Adrenal gland (tissue), 12 donors: Measurements from ENCODE around the gene SPAAR. TPM values are rescaled to one million over a fixed set of nuclear protein-coding genes. Genes with fewer than 3 reads are reported as not detected.
A peak's percentile ranks its signal among the peaks of the same experiment; 100 is the strongest.

Experiments
- DNase-seq, 7 donors: peaks; one replicate each; pipeline ENCODE4 v3.0.0-alpha.2; 2019 to 2020
- H3K27ac ChIP-seq, 5 donors: fragments of 200-600 bp; sonication (generic) in 4 of 5; 1 replicate in 3 of 5; 2 replicates in 2 of 5; pipeline versions ENCODE4 v1.5.1 to v1.8.0; 2016 to 2020; ENCODE audit warnings: mild to moderate bottlenecking in 1 of 5
- H3K27me3 ChIP-seq: fragments of 200-600 bp; 2 replicates; pipeline ENCODE4 v1.8.0; 2021
- H3K36me3 ChIP-seq, 2 donors: fragments of 200-600 bp; replicated peaks in 1 of 2; 1 replicate in 1 of 2; 2 replicates in 1 of 2; pipeline versions ENCODE4 v1.5.1 to v1.8.0; 2018 to 2022
- H3K4me1 ChIP-seq, 2 donors: fragments of 200-600 bp; replicated peaks in 1 of 2; 1 replicate in 1 of 2; 2 replicates in 1 of 2; pipeline versions ENCODE4 v1.5.1 to v1.8.0; 2018 to 2021
- H3K4me3 ChIP-seq, 4 donors: fragments of 200-600 bp; sonication (generic) in 3 of 4; one replicate each; pipeline ENCODE4 v1.5.1; 2016 to 2018
- H3K9me3 ChIP-seq, 3 donors: fragments of 200-600 bp; sonication (generic) in 1 of 3; replicated peaks in 1 of 3; 1 replicate in 2 of 3; 2 replicates in 1 of 3; pipeline versions ENCODE4 v1.5.1 to v1.8.0; 2016 to 2021
- CTCF ChIP-seq, 6 experiments: fragments of 450-650 bp in 4 of 6; fragments of 200-600 bp in 2 of 6; sonication (generic) in 1 of 6; IDR thresholded peaks; 1 replicate in 5 of 6; 2 replicates in 1 of 6; pipeline versions ENCODE4 v1.5.1 to v1.8.0; 2016 to 2021; ENCODE audit warnings: antibody characterized with exemption in 6 of 6, mild to moderate bottlenecking in 2 of 6, moderate library complexity in 1 of 6
- POLR2A ChIP-seq, 2 donors: fragments of 450-650 bp; IDR thresholded peaks; one replicate each; pipeline ENCODE4 v1.6.1; 2017; ENCODE audit warnings: antibody characterized with exemption in 2 of 2, mild to moderate bottlenecking in 2 of 2, moderate library complexity in 1 of 2
- WGBS, 4 donors: extraction: QIAGEN DNeasy Blood & Tissue Kit in 2 of 4; methylation state at CpG; one replicate each; pipeline versions ENCODE4 v1.1.5 to v1.1.7; 2013 to 2017; 5-methylcytosine and 5-hydroxymethylcytosine counted together
- intact Hi-C, 2 donors: fragments of 100-400 bp; cut with DNase I; formaldehyde crosslinking; loops; one replicate each; pipeline versions ENCODE4 v1.14.1 to v1.15.0; 2022 to 2023
- polyA plus RNA-seq, 3 donors: library from polyadenylated mRNA; stranded (reverse); fragments of 200-250 nt in 2 of 3; fragments of 350-450 nt in 1 of 3; fragmentation: Illumina TruSeq in 1 of 3; extraction: RNeasy Lipid Tissue Mini Kit (QIAGEN cat#74804) in 1 of 3; gene quantifications; one replicate each; pipeline ENCODE4 v1.2.3, GENCODE V29; 2013 to 2014
- total RNA-seq, 9 donors: library from RNA; depleted of rRNA in 4 of 9; stranded (reverse); fragments of >200 nt in 4 of 9; fragments of 120-200 nt in 1 of 9; fragmentation: NEBNext Ultra II Directional in 1 of 9; extraction: Animal tissue kit (Norgen Biotek cat#: 25700) in 1 of 9; gene quantifications; one replicate each; pipeline versions ENCODE4 v1.1.0 to v1.2.4, GENCODE V29; 2013 to 2023
- donor health status: healthy with polysubstance abuse.
- donor health status: Bipolar disorder and iron deficiency.
- donor health status: DM: yes; HTN: yes; CAD: no.
- donor health status: DM: no; HTN: no; CAD: no.
- donor health status: DM: no; HTN: no; CAD: no.
- donor health status: DM: yes; HTN: yes; CAD: no.

SPAAR gene
- total and polyA plus RNA-seq, 12 donors: 0.54 to 3.6 (median 2.3) TPM

- intact Hi-C loops: no loop called here
- Histone ChIP-seq H3K4me3 (no peak overlapping the region), H3K27me3 (peaks cover 10% of the 10 kb centered on the region), H3K36me3 (no peaks in the 10 kb centered on the region), H3K9me3 (no peaks in the 10 kb centered on the region), H3K27ac (no peak overlapping the region), H3K4me1 (no peaks in the 10 kb centered on the region)
- TF ChIP-seq CTCF (IDR thresholded peaks at IDR 0.05): no peak
- TF ChIP-seq POLR2A (IDR thresholded peaks at IDR 0.05): no peak
- WGBS, 4 donors: 84 to 97% (median 89%) methylated on average over 9 to 19 of the region's 19 CpGs
- peak in 1 of 7 donors; percentile 51 for DNase-seq
Measured at GRCh38 chr9:35869621-35870216, 39.6 kb upstream of the SPAAR start.

GRCh38 chr9:35870351-35870923, 38.9 kb upstream of the SPAAR start, which contains the start of gene OR13J1:
Gene OR13J1, minus strand, starts transcription at chr9:35870401. Its CDS starts 0 bp downstream, at chr9:35870401.
- intact Hi-C loops: no loop called here
- H3K27me3 ChIP-seq: peaks cover 6% of the 10 kb centered on the region
- H3K27ac ChIP-seq: no peak within 1 kb of the TSS
- H3K4me1 ChIP-seq: no peaks in the 10 kb centered on the region
- H3K36me3 ChIP-seq: no peaks in the 10 kb centered on the region
- 80 to 89% (median 89%) methylated on average over 8 of the region's 8 CpGs for WGBS, 4 donors
- TF ChIP-seq CTCF (IDR thresholded peaks at IDR 0.05): no peak
- no peak for TF ChIP-seq POLR2A (IDR thresholded peaks at IDR 0.05)
- no peak for DNase-seq
- no peak within 1 kb of the TSS for H3K4me3 ChIP-seq
- no peaks in the 10 kb centered on the region for H3K9me3 ChIP-seq

GRCh38 chr9:35871545-35871944, 37.7 kb upstream of the SPAAR start:
- Histone ChIP-seq H3K4me1 (no peaks in the 10 kb centered on the region), H3K9me3 (no peaks in the 10 kb centered on the region), H3K27ac (no peak overlapping the region), H3K4me3 (no peak overlapping the region), H3K27me3 (peaks cover 4% of the 10 kb centered on the region), H3K36me3 (no peaks in the 10 kb centered on the region)
- DNase-seq: peak in 2 of 7 donors; percentile 41 to 47
- no peak for TF ChIP-seq CTCF (IDR thresholded peaks at IDR 0.05)
- WGBS, 4 donors: 34 to 66% (median 58%) methylated on average over 3 of the region's 3 CpGs
- intact Hi-C loops: no loop called here

GRCh38 chr9:35872505-35872904, 36.8 kb upstream of the SPAAR start:
- Histone ChIP-seq H3K27ac (no peak overlapping the region), H3K4me3 (no peak overlapping the region), H3K9me3 (peaks cover 0 to 6% (median 0%) of the 10 kb centered on the region in 3 donors), H3K36me3 (no peaks in the 10 kb centered on the region), H3K4me1 (no peaks in the 10 kb centered on the region), H3K27me3 (peaks cover 4% of the 10 kb centered on the region)
- DNase-seq: no peak
- intact Hi-C loops: no loop called here
- WGBS, 4 donors: 69 to 80% (median 74%) methylated on average over 3 of the region's 3 CpGs
- TF ChIP-seq POLR2A (IDR thresholded peaks at IDR 0.05) (no peak), CTCF (IDR thresholded peaks at IDR 0.05) (no peak)
